22Rv1 (cell line): ENCODE measurements around the gene TYW1.
A peak's percentile ranks its signal among the peaks of the same experiment; 100 is the strongest.
"Not testable (repeated sequence)": the region's sequence is repeated elsewhere in the genome, so short reads cannot be mapped to it uniquely, and the experiment has no call there.

Experiments
- H3K27ac ChIP-seq: fragments of 450-650 bp; 2 replicates; pipeline ENCODE4 v1.5.1; 2017
- TF ChIP-seq, protein P1 (sequence below): fragments of 450-650 bp; IDR thresholded peaks from 2 replicates; pipeline ENCODE4 v1.5.1; 2017; ENCODE audit warnings: mild to moderate bottlenecking

TYW1 gene

DNA sequence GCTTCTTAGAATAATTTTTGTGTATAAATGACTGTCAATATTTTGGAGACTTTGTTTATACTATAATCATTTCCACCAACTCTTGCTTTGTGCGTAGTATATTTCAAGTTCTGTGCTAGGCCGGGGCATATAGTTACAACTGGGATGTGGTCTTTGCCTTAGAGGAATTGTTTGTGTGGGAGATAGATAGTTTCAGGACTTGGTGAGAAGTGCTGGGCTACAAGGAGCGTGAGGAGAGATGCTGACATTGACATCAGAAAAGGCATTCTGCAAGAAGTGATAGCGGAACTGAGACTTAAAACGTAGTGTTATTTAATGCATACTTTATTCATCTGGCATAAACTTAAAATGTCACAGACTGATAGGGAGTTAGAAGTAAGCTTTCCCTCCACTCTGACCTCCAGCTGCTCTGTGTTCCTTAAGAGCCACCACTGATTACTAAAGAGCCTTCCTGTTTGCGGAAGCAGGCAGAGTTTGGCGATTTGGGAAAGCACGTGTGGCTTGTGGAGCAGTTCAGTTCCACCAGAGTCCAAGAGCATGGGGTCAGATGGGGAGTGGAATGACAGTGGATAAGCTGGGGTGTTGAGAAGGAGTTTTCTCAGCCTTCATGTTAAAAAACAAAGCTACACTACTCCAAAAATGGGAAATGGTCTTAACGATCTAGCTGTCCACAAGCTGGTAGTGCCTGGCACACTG is 146.6 kb downstream of the TYW1 start:
- not testable (repeated sequence) for H3K27ac ChIP-seq

DNA sequence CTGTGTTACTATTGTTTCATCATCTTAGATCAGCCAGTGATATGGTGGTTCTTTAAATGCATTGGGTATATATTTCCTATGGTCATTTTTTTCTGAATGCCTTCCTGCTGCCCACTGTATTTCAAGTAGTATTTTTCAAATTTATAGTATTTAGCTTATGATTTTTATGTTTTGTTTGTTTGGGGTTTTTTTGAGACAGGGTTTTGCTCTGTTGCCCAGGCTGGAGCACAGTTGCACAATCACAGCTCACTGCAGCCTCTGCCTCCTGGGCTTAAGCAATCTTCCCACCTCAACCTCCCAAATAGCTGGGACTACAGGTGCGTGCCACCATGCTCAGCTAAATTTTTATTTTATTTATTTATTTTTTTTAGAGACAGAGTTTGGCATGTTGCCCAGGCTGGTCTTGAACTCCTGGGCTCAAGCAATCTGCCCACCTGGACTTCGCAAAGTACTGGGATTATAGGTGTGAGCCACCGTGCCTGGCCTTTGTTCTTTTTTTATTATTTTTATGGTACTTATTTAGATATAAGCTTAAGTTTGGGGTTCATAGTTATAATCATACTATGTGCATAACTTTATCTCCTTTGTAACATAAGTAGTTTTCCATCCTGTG is 149.1 kb downstream of the TYW1 start:
- H3K27ac ChIP-seq, result peak overlapping the region; percentile 15; the same call in 1 of the 2 replicates

DNA sequence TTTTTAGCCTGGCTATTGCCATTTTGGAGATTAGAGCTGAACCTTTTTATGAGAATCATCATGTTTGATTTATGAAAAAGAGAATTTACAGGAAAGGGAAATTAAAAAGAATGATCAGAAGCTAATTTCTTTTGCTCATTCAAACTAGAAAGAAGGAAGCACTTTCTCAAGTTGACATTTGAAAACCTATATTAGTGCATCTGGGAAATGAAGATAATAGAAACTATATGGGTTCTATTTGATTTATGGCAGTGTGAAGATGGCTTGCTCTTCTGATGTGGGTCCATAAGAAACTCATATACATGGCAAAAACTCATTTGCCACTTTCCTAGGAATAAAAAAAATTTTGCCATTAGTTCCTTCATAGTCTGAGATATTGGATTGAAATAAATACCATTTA is 152.5 kb downstream of the TYW1 start:
- not testable (repeated sequence) for H3K27ac ChIP-seq

DNA sequence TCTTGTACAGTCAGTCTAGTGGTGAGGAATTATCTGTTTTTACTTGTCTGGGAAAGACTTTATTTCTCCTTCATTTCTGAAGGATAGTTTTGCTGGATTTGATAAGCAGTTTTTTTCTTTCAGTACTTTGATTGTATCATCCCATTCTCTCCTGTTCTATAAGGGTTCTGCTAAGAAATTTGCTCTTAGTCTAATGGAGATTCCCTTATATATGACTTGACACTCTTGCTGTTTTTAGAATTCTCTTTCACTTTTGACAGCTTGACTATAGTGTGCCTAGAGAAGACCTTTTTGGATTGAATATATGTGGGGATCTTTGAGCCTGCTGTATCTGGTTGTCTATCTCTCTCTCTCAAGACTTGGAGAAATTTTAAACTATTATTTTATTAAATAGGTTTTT is 157.7 kb downstream of the TYW1 start:
- H3K27ac ChIP-seq, result not testable (repeated sequence)

DNA sequence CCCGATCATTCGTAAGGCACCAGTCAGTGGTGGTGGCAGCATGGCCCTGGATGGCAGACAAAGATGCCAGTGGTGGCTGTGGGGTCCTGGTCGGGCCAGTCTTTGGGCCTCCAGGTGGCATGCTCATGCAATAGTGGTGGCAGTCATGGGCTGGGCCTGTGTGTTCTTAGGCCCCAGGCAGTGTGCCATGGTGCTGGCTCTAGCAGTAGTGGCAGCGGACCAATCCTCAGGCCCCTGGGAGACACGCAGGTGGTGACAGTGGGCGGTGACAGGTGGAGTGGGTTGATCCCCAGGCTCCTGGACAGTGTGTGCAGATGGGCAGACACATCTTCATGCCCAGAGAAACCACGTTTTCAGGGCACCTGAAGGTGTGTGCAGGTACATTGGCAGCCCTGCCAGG is 159.4 kb downstream of the TYW1 start:
- not testable (repeated sequence) for H3K27ac ChIP-seq

- not testable (repeated sequence) for H3K27ac ChIP-seq
These were observed 166.7 kb downstream of the TYW1 start for GRCh38 chr7:67163285-67163684.

DNA sequence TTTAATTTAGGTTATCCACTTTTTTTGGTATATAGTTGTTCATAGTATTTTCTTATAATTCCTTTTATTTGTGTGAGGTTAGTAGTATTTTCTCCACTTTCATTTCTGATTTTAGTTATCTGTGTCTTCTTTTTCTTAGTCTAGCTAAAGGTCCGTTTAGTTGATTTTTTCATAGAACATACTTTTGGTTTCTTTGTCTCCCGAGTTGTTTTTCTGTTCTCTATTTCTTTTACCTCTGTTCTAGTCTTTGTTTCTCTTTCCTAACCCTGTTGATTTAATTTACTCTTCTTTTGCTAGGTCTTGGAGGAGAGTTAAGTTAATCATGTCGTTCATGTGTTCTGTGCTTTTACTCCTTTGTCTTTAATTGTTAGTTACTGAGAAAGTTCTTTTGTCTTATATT is 174.5 kb downstream of the TYW1 start:
- not testable (repeated sequence) for H3K27ac ChIP-seq

DNA sequence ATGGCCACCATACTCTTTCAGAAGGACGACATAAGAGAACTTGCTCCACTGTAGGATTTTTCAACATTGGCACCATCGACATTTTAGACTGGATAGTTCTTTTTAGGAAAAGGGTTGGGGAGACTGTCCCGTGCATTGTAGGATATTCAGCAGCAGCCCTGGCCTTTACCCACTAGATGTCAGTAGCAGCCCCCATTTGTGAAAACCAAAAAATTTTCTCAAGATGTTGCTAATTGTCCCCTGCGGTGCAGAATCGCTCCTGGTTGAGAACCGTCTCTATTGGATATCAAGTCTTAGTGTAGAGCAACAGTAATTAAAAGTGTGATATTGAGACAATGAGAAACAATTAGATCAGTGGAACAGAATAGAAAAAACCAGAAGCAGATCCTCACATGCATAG is 180.1 kb downstream of the TYW1 start:
- not testable (repeated sequence) for H3K27ac ChIP-seq
- TF ChIP-seq, protein P1, sequence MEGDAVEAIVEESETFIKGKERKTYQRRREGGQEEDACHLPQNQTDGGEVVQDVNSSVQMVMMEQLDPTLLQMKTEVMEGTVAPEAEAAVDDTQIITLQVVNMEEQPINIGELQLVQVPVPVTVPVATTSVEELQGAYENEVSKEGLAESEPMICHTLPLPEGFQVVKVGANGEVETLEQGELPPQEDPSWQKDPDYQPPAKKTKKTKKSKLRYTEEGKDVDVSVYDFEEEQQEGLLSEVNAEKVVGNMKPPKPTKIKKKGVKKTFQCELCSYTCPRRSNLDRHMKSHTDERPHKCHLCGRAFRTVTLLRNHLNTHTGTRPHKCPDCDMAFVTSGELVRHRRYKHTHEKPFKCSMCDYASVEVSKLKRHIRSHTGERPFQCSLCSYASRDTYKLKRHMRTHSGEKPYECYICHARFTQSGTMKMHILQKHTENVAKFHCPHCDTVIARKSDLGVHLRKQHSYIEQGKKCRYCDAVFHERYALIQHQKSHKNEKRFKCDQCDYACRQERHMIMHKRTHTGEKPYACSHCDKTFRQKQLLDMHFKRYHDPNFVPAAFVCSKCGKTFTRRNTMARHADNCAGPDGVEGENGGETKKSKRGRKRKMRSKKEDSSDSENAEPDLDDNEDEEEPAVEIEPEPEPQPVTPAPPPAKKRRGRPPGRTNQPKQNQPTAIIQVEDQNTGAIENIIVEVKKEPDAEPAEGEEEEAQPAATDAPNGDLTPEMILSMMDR, result peak; percentile 55

GRCh38 chr7:67178915-67179688 is 182.5 kb downstream of the TYW1 start:
- TF ChIP-seq, protein P1, result peak; percentile 21; the same call in 1 of the 2 replicates
- not testable (repeated sequence) for H3K27ac ChIP-seq

- not testable (repeated sequence) for H3K27ac ChIP-seq
These were observed 186.5 kb downstream of the TYW1 start for GRCh38 chr7:67182956-67183750.

- not testable (repeated sequence) for H3K27ac ChIP-seq
These were observed 188.5 kb downstream of the TYW1 start for GRCh38 chr7:67184912-67185659.

DNA sequence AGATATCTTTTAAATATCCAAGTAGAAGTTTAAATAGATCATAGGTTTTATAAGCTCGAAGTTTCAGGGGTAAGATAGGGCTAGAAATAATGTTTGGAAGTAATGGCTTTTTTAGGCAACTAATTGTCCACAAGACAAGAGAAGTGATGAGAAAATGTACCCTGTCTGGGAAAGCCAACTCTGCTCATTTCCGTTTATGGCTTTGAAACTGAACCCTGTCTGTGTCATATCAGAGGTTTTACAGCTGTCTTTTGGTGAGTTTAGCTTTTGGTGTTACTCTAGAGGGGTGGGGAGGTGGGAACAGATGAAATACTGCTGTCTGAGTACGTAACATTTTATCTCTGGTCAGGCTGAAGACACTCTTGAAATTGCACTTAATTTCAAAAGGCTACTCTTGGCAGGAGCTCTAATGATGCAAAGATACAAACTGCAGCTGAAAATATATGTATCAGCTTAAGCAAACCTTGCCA is 189.1 kb downstream of the TYW1 start:
- not testable (repeated sequence) for H3K27ac ChIP-seq

DNA sequence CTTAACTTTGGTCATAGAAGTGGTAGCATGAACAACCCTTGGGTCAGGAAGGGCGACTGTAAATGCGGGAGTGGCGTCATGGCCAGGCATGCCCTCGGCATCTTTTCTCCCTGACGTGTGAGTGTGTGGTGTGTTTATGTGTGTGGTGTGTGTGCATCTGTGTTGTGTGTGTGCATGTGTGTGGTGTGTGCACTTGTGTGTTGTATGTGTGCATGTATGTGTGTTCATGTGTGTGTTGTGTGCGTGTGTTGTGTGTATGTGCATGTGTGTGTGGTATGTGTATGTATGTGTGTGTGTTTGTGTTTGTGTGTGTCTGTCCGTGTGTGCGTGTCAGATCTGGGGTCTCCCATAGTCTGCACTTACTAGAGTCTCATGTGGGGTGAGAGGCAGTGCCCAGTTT is 192.5 kb downstream of the TYW1 start:
- peak overlapping the region; percentile 52 for H3K27ac ChIP-seq

- peak overlapping the region; percentile 52 for H3K27ac ChIP-seq
These were observed 193.3 kb downstream of the TYW1 start for GRCh38 chr7:67189801-67190465.

DNA sequence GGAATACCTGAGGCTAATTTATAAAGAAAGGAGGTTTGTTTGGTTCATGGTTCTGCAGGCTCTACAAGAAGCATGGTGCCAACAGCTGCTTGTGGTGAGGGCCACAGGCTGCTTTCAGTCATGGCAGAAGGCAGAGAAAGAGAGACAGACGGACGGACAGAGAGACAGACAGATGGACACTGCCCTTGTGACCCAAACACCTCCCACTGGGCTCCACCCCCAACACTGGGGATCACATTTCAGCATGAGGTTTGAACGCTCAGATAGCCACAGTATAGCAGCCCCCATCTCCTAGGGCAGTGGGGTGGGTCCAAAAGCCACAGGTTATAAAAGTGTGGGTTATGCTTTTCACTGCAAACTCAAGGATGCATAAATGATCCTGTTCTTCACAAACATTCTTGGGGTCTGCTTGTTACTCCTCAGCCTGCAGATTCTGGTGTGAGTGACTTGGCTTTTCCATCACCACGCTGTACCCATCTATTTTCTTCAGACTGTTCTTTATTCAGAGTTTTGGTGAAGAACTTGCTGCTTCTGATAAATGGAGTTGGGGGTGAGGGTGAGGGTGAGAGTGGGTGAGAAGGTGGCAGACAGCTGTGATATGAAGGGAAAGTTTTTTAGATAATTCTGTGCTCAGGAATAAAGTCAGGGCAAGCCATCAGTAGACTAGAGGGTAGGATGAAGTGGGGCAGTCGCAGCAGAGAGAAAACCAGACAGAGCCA is 194.5 kb downstream of the TYW1 start:
- H3K27ac ChIP-seq, result not testable (repeated sequence)

- not testable (repeated sequence) for H3K27ac ChIP-seq
These were observed 195.6 kb downstream of the TYW1 start for GRCh38 chr7:67192123-67192702.
